ENCODE measurements around the gene PNMT. TPM values are rescaled to one million over a fixed set of nuclear protein-coding genes. Genes with fewer than 3 reads are reported as not detected.

Gene PNMT
- total and polyA plus RNA-seq, 2 of the 4 experiments (the other 2 are of a cell fraction): not detected

DNA sequence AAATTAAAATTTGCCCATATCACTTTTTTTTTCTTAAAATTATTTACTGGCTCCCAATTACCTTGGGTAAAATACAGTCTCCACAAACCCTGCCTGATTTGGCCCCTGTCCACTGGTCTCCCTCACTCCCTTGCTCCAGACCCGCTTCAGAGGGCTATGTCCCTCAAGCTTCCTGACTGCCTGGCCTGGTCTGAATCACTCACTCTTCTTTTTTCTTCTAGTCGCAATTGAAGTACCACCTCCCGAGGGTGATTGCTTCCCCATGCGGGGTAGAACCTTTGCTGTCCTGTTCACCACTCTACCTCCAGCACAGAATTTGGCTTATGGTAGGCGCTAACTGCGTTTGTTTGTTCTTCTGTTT lies 20.2 kb downstream of the PNMT start:
- H3K9ac ChIP-seq (ENCODE audit: low read depth, low read length): peak overlapping the region; percentile 87
- no CpG with 5 or more reads among the region's 6 CpGs for WGBS, 2 experiments (ENCODE audit: extremely low coverage in 2 of 2, insufficient read length in 1 of 2)
- peak overlapping the region; percentile 81 for H3K4me3 ChIP-seq (ENCODE audit: insufficient read depth, low read depth, low read length)
- no TSS peak for BruUV-seq (replicated peaks)
- peak overlapping the region; percentile 66 for H3K23ac ChIP-seq (ENCODE audit: low read depth, low read length)
- no peak overlapping the region for H2BK20ac ChIP-seq (ENCODE audit: low read depth, low read length)
- H4K5ac ChIP-seq (ENCODE audit: low read depth, low read length): peak overlapping the region; percentile 98
- peak overlapping the region; percentile 91 for H2AFZ ChIP-seq (replicated peaks; ENCODE audit: low read length, poor library complexity)
- DNase-seq (peak; percentile 14), ATAC-seq (ENCODE audit: low read depth) (peak; percentile 8; the same call in 1 of the 2 replicates)
- H2AK9ac ChIP-seq (replicated peaks; ENCODE audit: low read depth, low read length, poor library complexity): peak overlapping the region; percentile 83
- peaks cover 8% of the 10 kb centered on the region for H3K9me1 ChIP-seq (ENCODE audit: insufficient read depth, low read length)
- no peak overlapping the region for H2BK5ac ChIP-seq (ENCODE audit: low read depth, low read length, poor library complexity, severe bottlenecking)
- peaks cover 8 to 16% of the 10 kb centered on the region in 2 experiments for H3K79me1 ChIP-seq (ENCODE audit: low read depth in 1 of 2, low read length in 2 of 2)
- no peak for TF ChIP-seq RFX5 (IDR thresholded peaks at IDR 0.05; ENCODE audit: low read depth, low read length)
- TF ChIP-seq ELK1 (IDR thresholded peaks at IDR 0.05; ENCODE audit: borderline replicate concordance, low read depth, low read length): no peak
- TF ChIP-seq MAZ (IDR thresholded peaks at IDR 0.05; ENCODE audit: borderline replicate concordance, low read depth, low read length): no peak
- TF ChIP-seq POLR2A (IDR thresholded peaks at IDR 0.05; ENCODE audit: low read depth, low read length): no peak
- no peak for TF ChIP-seq MXI1 (IDR thresholded peaks at IDR 0.05; ENCODE audit: borderline replicate concordance, low read depth, low read length)
- no peak for TF ChIP-seq CEBPB (IDR thresholded peaks at IDR 0.05; ENCODE audit: low read depth, low read length)
- TF ChIP-seq BHLHE40 (IDR thresholded peaks at IDR 0.05; ENCODE audit: low read depth, low read length): no peak
- TF ChIP-seq MAFK (IDR thresholded peaks at IDR 0.05; ENCODE audit: low read depth, low read length): no peak
- TF ChIP-seq, protein P1, sequence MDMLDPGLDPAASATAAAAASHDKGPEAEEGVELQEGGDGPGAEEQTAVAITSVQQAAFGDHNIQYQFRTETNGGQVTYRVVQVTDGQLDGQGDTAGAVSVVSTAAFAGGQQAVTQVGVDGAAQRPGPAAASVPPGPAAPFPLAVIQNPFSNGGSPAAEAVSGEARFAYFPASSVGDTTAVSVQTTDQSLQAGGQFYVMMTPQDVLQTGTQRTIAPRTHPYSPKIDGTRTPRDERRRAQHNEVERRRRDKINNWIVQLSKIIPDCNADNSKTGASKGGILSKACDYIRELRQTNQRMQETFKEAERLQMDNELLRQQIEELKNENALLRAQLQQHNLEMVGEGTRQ (IDR thresholded peaks at IDR 0.05; ENCODE audit: low read depth, low read length): no peak
- no peak for TF ChIP-seq RCOR1 (IDR thresholded peaks at IDR 0.05; ENCODE audit: insufficient replicate concordance, low read length)
- no peak for TF ChIP-seq CHD1 (IDR thresholded peaks at IDR 0.05; ENCODE audit: low read depth, low read length)
- TF ChIP-seq FOS (IDR thresholded peaks at IDR 0.05; ENCODE audit: low read depth, low read length): no peak
- H3K56ac ChIP-seq (ENCODE audit: extremely low read depth, insufficient read depth, low read length): peak overlapping the region; percentile 61; the same call in 1 of the 2 replicates
- peak overlapping the region; percentile 78 for H3K14ac ChIP-seq (replicated peaks; ENCODE audit: low read depth, low read length)
- H3K27me3 ChIP-seq (ENCODE audit: control insufficient read depth, insufficient read depth, low read length): no peaks in the 10 kb centered on the region
- H3K18ac ChIP-seq (ENCODE audit: low read depth, low read length): no peak overlapping the region
- peak overlapping the region; percentile 6; the same call in 1 of the 2 replicates for H3K27ac ChIP-seq (ENCODE audit: insufficient read depth, low read length)
- dilution Hi-C loops (cut with HindIII; ENCODE audit: low sequenced_read_pairs, unreplicated experiment): no loop called here
- H2BK120ac ChIP-seq (ENCODE audit: low read depth, low read length): no peak overlapping the region
- peak overlapping the region; percentile 95 for H3K4me2 ChIP-seq (ENCODE audit: low read depth, low read length)
- POLR2A ChIA-PET (ENCODE audit: unreplicated experiment): interaction anchor here (0.6 to 1.0 kb wide), 3 partner anchors 8 to 296 kb away, joined by 4 to 7 read pairs (median 4); partner anchors contain the start of gene ERBB2
- intact Hi-C loops (cut with micrococcal nuclease): no loop called here
- peaks cover 6% of the 10 kb centered on the region for H3K36me3 ChIP-seq (ENCODE audit: control insufficient read depth, insufficient read depth, low read length)
- CTCF ChIA-PET: interaction anchor here (1.3 to 2.3 kb wide), 4 partner anchors 11 to 67 kb away, joined by 3 to 7 read pairs (median 5); partner anchors contain the start of gene ERBB2
- no peaks in the 10 kb centered on the region for H4K20me1 ChIP-seq (ENCODE audit: insufficient read depth, low read length)
- H3K4me1 ChIP-seq (ENCODE audit: control insufficient read depth, insufficient read depth, low read length): peaks cover 9% of the 10 kb centered on the region
- H4K91ac ChIP-seq (ENCODE audit: insufficient read depth, low read depth, low read length): peak overlapping the region; percentile 67
- in situ Hi-C loops (cut with MboI; ENCODE audit: low sequenced_read_pairs): no loop called here
- H4K8ac ChIP-seq (ENCODE audit: low read depth in 2 of 2, low read length in 2 of 2): peak overlapping the region; percentile 98 to 99
- no peaks in the 10 kb centered on the region for H3K9me3 ChIP-seq (ENCODE audit: control insufficient read depth, insufficient read depth, low read length)
- H2AK5ac ChIP-seq (ENCODE audit: low read depth, low read length): peak overlapping the region; percentile 50
- H2BK15ac ChIP-seq (ENCODE audit: low read depth, low read length): no peak overlapping the region
- H3K4ac ChIP-seq (ENCODE audit: low read depth, low read length): peak overlapping the region; percentile 93

Measured in IMR-90 (cell line).